NCI-H2227 (cell line): ENCODE data around the gene DEPDC4.
"Not testable (repeated sequence)": the region's sequence is repeated elsewhere in the genome, so short reads cannot be mapped to it uniquely, and the experiment has no call there.

ENCODE experiments used
- DNase-seq: peaks from one replicate; lab custom pipeline; 2025; ENCODE audit not compliant: unreplicated experiment; lab: John Stamatoyannopoulos, UW

The DEPDC4 gene

DNA sequence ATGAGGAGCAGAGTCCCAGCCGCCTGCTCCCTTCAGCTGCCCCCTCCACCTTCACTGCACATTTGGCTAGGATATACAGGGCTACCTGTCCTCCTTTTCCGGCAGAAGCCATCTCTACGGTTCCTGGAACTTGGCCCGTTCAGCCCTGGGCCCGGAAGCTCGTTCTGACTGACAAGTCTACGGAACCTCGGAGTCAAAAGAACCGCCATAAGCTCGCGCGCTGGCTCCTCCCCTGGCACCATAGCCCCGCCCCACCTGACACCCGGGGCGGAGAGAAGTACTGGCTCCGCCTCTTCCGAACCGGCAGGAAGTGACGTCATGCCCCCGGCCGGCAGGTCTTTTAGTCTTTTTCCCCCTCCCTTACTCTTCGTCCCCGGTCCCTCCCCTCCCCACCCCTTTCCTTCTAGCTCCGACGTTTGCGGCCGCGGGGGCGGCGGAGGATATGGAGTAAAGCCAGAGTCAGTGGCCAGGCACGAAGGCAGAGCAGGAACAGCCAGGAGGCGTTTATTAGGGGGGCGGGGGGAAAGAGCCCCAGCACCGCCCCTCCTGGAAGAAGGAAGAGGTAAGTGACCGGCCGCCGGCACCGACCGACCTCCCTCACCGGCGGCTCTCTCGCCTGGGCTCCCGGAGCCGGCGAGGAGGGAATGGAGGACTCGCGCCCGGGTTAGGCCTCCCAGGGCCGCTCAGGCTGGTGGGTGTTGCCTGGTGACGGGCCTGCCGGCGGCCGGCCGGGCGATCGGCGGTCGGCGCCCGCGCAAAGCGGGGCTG lies at the start of gene DEPDC4, which contains the start of gene SCYL2:
TSS of gene DEPDC4 (minus strand) at position 245 of the 768 bp plus-strand sequence. CDS start at position 242, 3 bp downstream.
TSS of gene SCYL2 (plus strand) at position 343 of the 768 bp plus-strand sequence. CDS start 15,794 bp downstream, outside the sequence.
- DNase-seq = peak; percentile 97

DNA sequence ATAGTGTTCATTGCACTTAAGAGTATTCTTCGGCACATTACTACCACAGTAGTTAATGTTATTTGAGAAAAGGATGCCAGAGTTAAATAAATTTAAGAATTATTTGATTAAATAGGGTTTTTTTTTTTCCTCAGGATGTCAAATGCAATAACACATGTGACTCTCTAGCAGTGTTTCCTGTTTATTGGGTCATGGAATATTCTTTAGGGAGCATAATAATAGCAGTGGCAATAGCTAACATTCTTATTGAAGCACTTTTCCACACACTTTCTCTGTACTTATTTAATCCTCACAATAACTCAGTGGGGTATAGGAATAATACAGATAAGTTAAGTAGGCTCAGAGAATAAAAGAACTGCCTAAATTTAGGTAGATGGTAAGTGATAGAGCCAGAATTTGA lies 44.4 kb upstream of the DEPDC4 start:
- DNase-seq = no peak

DNA sequence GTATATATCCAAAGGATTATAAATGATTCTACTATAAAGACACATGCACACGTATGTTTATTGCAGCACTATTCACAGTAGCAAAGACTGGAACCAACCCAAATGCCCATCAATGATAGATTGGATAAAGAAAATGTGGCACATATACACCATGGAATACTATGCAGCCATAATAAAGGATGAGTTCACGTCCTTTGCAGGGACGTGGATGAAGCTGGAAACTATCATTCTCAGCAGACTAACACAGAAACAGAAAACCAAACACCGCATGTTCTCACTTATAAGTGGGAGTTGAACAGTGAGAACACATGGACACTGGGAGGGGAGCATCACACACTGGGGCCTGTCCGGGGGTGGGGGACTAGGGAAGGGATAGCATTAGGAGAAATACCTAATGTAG lies 41.3 kb upstream of the DEPDC4 start:
- DNase-seq = not testable (repeated sequence)

DNA sequence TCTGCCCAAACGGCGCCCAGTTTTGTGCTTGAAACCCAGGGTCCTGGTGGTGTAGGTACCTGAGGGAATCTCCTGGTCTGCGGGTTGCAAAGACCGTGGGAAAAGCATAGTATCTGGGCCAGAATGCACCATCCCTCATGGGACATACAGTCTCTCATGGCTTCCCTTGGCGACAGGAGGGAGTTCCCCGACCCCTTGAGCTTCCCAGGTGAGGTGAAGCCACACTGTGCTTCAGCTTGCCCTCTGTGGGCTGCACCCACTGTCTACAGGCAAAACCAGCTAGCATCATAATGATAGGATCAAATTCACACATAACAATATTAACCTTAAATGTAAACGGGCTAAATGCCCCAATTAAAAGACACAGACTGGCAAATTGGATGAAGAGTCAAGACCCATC lies 37.5 kb upstream of the DEPDC4 start:
- DNase-seq = not testable (repeated sequence)

DNA sequence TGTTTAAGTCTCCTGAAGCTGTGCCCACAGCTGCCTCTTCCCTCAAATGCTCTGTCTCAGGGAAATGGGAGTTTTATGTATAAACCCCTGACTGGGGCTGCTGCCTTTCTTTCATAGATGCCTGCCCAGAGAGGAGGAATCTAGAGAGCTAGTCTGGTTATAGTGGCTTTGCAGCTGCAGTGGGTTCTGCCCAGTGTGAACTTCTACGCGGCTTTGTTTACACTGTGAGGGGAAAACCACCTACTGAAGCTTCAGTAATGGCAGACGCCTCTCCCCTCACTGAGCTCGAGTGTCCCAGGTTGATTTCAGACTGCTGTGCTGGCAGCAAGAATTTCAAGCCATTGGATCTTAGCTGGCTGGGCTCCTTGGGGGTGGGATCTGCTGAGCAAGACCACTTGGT lies 37.0 kb upstream of the DEPDC4 start:
- DNase-seq = no peak

DNA sequence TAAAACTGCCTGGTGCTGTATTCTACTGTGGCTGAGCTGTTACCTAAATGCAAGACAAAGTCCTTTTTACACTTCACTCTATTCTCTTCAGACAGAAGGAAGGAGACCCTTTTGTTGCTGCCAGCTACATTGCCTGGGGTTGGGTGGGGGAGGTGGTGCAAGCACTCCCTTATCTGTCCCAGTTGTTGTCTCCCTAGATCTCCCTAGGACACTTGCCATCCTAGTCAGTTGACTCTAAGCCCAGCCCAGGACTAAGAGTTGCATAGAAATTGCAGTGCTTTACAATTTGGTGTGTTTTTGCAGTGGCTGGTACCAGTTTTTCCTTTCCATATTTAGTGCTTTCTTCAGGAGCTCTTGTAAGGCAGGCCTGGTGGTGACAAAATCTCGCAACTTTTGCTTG lies 35.2 kb upstream of the DEPDC4 start:
- no peak for DNase-seq

DNA sequence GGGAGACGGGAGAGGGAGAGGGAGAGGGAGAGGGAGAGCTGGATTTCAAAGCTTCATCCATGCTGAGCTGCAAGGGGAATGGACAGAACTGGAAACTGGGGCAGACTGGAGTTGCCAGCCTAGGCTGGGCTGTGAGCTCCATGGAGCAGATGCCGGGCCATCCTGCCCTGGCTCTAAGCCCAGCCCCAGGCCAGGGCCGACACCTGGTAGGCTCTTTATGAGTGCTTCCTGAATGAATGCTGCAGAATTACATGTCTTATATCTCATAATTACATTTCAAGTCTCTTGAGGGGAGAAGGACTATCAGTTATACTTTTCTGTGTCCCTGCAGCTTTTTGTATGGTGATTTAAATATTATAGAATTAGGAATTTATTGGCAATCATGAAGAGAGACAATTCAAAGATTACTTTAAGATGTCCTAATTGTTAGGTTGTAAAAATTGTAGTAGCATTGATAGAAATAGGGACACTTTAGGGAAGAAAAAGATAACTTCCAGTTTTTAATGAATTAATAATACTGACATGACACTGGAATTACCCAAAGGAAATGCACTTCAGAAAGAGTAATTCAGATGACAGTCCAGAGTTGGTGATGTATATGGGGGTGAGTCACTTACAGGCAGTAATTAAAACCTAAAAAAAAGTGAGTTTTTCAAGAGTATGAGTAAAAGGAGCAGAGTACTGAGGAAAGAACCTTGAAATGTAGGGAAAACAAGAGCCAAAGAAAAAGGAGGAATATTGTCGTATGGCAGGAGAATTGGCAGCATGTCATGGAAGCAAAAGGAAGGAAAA lies 29.1 kb upstream of the DEPDC4 start:
- DNase-seq = no peak

DNA sequence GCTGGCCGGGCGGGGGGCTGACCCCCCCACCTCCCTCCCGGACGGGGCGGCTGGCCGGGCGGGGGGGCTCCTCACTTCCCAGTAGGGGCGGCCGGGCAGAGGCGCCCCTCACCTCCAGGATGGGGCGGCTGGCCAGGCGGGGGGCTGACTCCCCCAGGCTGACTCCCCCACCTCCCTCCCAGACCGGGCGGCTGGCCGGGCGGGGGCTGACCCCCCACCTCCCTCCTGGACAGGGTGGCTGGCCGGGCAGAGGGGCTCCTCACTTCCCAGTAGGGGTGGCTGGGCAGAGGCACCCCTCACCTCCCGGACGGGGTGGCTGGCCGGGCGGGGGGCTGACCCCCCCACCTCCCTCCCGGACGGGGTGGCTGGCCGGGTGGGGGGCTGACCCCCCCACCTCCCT lies 27.5 kb upstream of the DEPDC4 start:
- not testable (repeated sequence) for DNase-seq

DNA sequence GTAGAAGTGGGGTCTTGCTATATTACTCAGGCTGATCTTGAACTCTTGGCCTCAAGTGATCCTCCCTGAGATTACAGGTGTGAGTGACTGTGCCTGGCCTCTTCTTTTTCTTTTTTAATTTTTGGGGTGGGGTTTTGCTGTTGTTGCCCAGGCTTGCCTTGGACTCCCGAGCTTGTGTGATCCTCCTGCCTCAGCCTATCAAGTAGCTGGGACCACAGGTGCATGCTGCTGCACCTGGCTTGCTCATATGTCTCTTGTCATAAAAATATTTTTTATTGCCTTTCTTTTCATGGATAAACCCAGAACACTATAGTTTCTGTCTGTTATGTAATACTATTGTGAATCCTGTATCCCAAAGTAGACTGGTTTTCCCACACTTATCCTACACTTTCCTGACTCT lies 26.1 kb upstream of the DEPDC4 start:
- no peak for DNase-seq

DNA sequence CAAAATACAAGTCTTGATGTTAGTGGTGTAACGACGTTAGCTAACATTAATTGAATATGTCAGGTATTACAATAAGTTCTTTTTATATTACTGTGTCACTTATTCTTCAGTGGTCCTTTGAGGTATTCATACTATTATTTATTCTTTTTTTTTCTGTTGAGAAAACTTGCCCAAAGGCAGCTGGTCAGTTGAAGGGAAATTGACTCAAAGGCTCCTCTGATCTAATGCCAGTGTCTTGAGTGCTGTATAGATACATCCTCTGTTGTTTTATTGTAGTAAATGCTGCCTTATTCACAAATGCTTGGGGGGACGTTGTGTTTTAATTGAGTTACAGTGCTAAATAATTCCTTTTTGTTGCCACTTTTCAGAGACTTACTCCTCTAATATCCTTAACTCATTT lies 23.1 kb upstream of the DEPDC4 start:
- DNase-seq = no peak

DNA sequence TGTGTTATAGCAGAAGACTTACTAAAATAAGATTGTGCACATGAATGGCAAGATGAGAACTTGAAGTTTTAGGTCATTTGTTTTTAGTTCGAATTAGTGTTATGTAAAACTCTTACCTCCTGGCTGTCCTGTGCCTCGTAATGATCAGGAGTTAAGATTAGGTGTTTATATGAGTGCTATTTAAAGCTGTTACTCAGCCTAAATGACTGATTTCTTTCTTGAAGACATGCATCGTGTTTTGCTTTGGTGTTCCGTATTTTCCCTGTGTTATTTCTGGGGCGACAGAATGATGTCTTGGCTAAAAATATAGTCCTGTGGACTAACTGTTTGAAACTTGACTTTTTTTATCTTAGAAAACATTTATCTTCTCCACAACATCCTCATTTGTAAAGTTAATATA lies 22.2 kb upstream of the DEPDC4 start:
- no peak for DNase-seq

DNA sequence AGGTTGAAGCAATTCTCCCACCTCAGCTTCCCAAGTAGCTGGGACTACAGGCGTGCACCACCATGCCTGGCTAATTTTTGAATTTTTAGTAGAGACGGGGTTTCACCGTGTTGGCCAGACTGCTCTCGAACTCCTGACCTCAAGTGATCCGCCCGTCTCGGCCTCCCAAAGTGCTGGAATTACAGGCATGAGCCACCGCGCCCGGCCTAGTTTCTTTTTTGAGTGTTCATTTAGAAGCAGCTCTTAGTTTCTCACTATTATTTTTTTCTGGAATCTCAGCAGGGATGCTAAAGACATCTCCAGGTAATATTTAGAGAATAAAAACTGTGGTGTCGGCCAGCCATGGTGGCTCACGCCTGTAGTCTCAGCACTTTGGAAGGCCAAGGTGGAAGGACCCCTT lies 17.7 kb upstream of the DEPDC4 start:
- DNase-seq = not testable (repeated sequence)

DNA sequence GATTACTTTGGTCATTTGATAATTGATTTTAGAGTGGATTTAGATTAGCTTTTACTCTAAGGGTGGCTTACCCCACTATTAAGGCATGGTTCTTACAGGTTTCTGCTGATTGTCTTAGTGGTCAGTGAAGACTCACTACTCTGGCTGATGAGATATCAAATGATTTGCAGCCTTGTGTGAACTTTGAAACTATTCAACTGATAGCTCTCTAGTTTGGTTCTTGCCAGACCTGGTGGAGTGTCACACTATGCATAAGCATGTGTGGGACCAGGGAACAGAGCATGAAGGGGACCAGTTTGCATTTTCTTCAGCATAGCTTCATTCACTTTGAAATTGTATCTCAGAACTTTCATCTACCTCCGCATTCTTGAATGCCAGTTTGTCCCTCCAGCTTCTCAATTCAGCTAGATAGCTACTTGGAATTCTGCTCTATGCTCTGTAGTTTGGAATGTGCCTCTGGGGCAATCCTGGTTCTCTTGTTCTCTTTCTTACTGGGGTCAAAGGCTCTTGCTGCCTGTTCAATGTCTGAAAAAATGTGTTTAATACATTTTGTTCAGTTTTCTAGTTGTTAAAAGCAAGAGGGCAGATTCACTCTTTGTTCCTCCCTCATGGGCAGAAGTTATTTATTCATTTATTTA lies 12.8 kb upstream of the DEPDC4 start:
- DNase-seq = no peak

DNA sequence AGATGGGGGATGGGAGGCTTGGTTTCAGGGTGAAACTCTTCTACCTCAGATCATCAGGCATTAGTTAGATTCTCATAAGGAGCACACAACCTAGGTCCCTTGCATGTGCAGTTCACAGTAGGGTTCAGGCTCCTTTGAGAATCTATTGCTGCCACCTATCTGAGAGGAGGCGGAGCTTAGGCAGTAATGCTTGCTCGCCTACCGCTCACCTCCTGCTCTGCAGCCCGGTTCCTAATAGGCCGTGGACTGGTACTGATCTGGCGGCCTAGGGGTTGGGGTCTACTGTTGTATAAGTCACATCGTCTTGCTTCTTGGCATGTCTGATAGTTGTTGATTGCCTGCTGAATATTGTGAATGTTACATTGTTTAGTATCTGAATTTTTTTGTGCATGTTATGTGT lies 12.3 kb upstream of the DEPDC4 start:
- DNase-seq = no peak

DNA sequence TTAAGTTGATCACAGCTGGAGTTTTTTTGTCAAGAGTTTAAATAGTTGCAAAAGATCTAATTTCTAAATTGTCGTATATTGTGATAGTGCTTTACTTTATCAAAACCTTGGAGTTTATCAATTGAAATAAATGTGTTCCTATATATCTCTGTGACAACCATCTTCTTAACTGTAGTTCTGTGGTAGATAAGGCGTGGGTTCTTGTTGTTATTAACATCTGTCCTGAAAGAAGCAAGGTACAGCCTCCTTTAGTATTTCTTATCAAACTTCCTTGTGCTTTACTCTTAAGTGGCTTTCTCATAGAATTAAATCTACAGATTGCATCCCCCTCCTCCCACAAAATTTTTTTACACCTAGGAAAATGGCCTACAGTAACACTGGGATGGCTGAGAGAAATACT lies 7.4 kb upstream of the DEPDC4 start:
- DNase-seq = no peak

DNA sequence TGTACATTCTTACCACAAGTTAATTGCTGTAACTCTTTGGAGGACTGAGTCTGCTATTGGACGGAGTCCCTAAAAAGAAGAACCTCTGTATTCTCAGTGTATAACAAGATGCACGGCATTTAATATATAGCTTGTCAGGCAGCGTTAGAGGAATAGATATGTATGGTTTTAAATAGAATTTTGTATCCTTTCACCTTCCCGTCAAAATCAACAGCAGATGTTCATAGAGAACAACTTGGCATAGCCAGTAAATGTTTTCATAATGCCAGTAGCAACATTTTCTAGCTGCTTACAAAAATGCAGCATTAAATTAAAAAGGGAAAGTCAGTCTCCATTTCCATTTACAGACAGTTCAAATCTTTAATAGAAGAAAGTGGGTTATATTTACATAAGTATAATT lies 6.9 kb upstream of the DEPDC4 start:
- DNase-seq = no peak

DNA sequence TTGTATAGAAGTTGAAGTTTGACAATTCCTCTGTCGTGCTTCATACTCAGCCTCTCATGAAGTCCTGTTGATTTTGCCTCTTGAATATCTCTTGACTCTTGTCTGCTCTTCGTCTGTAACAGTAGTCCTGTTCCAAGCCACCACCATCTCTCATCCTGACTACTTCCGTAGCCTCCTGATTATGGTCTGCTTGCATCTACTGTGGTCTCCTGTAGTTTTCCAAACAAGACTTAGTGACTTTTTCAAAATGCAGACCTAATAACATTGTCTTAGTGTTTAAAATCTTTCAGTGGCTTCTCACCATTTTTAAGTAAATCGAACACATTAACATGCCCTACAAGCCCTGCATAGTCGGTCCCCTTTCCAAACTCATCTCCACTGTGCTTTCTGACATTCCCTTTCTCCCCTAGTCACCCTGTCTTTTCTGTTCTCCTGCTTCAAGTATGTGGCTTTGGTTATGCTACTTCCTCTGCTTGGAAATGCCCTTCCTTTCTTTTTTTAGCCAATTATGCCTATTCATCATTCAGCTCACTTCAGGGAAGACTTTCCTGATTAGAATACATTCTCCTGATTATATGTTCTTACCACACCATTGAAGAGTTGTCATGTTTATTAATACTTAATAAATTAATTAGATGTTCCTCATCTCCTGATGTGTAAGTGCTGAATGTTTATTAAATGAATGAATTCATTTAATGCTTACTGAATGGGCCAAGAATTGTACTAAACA lies 2.1 kb upstream of the DEPDC4 start:
- DNase-seq = no peak

DNA sequence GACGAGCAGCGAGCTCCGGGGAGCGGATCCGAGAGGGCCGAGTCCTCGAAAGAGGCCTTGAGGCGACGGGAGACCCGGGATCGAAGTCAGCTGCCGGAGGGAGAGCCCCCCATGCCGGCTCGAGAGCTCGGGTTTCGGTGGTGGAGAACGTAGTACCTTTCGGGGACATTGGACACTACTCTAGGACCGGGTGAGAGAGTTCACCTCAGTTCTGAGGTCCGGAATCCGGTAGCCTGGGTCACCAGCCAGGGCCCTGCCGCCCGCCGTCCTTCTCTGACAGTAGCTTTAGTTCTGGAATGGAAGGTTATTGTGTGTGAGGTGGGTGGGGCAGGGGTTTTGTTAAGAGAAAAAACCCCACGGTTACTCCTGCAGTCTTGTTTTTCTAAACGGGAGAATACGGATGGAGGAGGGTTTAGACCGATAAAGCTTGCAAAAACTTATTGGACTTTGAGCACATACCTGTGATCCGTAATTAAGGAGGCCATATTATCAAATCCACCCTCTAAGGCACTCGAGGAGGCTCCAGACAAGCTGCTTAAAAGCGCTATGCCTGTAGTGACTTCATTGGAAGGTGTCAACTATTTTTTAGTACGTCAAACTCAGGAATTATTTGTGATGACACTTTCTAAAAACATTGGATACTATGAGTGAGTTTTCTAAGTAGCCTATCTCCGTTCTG lies 863 bp upstream of the DEPDC4 start:
- DNase-seq = peak; percentile 42

DNA sequence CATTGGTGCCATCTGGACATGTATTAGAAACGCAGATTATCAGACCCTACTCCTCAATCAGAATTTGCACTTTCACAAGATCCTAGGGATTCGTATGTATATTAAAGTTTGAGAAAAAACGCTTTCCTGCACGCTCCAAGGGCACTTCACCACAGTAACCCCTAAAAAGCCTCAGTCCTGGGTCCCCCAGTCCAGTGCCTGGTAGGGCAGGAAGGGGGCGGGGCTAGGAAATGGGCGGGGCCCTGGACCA lies 369 bp downstream of the DEPDC4 start:
- no peak for DNase-seq

DNA sequence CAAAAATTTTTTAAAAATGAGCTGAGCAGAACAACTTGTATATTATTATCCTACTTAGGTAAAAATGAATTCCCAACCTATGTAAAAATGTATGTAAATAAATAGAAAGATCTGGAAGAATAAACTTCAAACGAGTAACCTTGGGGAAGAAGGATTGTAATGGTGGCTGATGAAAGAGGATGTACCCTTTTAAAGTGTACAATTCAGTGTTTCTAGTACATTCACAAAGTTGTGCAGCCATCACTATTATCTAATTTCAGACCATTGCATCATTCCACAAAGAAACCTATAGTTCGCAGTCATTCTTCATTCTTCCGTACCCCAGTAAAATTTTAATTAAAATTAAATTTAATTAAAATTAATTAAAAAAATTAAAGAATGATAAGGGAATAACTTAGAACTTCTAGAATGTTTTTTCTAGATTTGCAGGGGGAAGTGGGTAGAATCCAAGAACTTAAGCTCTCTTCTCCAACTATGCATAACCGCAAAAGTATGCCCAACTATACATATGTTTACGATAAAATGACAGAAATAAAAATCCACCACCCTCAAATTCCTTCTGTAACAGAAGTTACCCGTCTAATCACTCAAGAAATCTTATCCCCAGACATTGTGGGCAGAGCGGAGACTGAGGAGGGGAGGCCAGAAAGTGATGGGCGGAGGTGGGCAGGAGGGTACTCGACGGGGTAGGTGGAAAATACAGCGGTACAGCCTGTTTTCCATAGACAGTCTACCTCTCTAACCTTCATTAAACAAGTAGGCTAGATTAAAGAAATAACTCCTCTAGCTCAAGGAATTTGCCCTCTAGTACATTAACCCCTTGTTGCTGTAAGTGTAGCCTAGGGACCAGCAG lies 921 bp downstream of the DEPDC4 start:
- DNase-seq = peak; percentile 36
